ENCODE results near the gene RDH12. TPM values are rescaled to one million over a fixed set of nuclear protein-coding genes. Genes with fewer than 3 reads are reported as not detected.

RDH12 gene
- total RNA-seq, 2 experiments from 2014 or later, result not detected

DNA sequence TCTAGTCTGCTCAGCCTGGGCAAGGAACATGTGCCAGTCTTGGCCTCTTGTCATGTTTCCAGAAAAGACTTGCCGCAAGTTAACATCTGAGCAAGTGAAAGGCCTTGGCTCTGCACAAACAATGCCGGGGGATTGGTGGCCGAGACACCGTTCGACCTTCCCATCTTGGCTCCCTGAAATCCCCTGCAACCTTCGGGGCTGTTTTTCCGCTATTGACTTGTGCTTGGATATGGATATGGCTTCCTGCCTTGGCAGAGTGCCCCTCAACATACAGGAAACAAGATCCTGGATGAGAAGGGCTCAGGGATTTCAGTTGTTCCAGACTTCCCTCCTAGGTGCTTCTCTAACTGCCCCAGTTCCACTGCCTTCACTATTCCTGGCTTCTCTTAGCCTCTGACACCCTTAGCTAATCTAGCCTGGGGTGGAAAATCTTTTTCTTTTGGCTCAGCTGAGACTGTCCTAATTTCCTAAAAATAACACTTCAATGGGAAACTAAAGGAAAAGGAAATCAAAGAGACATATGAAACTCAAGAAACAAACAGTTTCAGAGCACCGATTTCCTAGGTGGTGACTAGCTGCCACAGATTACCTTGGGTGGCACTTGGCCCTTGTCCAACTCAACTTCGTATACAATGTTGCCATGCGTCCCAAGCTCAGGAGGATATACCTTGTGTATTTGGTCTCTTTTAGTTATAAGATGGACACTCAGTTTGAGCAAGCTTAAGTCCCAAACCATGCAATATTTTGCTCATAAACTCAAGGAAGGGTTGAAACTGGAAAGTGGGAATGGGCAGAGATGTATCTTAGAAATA is 33.9 kb downstream of the RDH12 start:
- Histone ChIP-seq H3K4me1 (ENCODE audit: insufficient read depth, low read length, poor library complexity, severe bottlenecking) (no peaks in the 10 kb centered on the region), H3K27ac (ENCODE audit: low read depth, low read length, poor library complexity, severe bottlenecking) (no peak overlapping the region), H3K9me3 (ENCODE audit: low read length) (no peaks in the 10 kb centered on the region), H3K79me2 (ENCODE audit: insufficient read depth, low read depth, low read length) (no peaks in the 10 kb centered on the region), H2AFZ (ENCODE audit: low read length) (no peak overlapping the region), H3K9me2 (ENCODE audit: insufficient read depth, low read length) (no peaks in the 10 kb centered on the region), H3K4me2 (ENCODE audit: low read length) (no peak overlapping the region), H4K20me1 (ENCODE audit: insufficient read depth, low read length) (no peaks in the 10 kb centered on the region), H3K4me3 (ENCODE audit: low read depth, low read length, poor library complexity, severe bottlenecking) (no peak overlapping the region), H3K36me3 (ENCODE audit: insufficient read depth, low read length) (no peaks in the 10 kb centered on the region)
- no peak for TF ChIP-seq EZH2phosphoT487 (IDR thresholded peaks at IDR 0.05; ENCODE audit: borderline replicate concordance, low read depth, low read length)
- no peak for TF ChIP-seq CTCF (conservative IDR thresholded peaks at IDR 0.05; ENCODE audit: low read length)
- DNase-seq (ENCODE audit: low spot score), result no peak
- CTCF ChIA-PET (ENCODE audit: unreplicated experiment), result no interaction called here
- no TSS peak for BruUV-seq (replicated peaks)
- intact Hi-C loops (cut with micrococcal nuclease; ENCODE audit: unreplicated experiment), result no loop called here
- POLR2A ChIA-PET, result interaction anchor here (0.6 to 1.0 kb wide), 2 partner anchors 11 kb away, joined by 3 to 6 read pairs; no protein-coding TSS in a partner anchor

- no TSS peak for BruUV-seq (replicated peaks)
- Histone ChIP-seq H3K4me1 (ENCODE audit: insufficient read depth, low read length, poor library complexity, severe bottlenecking) (no peaks in the 10 kb centered on the region), H3K79me2 (ENCODE audit: insufficient read depth, low read depth, low read length) (no peaks in the 10 kb centered on the region), H3K27ac (ENCODE audit: low read depth, low read length, poor library complexity, severe bottlenecking) (no peak overlapping the region), H3K9me2 (ENCODE audit: insufficient read depth, low read length) (no peaks in the 10 kb centered on the region), H3K36me3 (ENCODE audit: insufficient read depth, low read length) (no peaks in the 10 kb centered on the region), H3K4me2 (ENCODE audit: low read length) (no peak overlapping the region), H4K20me1 (ENCODE audit: insufficient read depth, low read length) (no peaks in the 10 kb centered on the region), H3K9me3 (ENCODE audit: low read length) (no peaks in the 10 kb centered on the region), H2AFZ (ENCODE audit: low read length) (no peak overlapping the region), H3K4me3 (ENCODE audit: low read depth, low read length, poor library complexity, severe bottlenecking) (no peak overlapping the region)
- ChIA-PET POLR2A (no interaction called here), CTCF (ENCODE audit: unreplicated experiment) (no interaction called here)
- TF ChIP-seq CTCF (conservative IDR thresholded peaks at IDR 0.05; ENCODE audit: low read length) (no peak), EZH2phosphoT487 (IDR thresholded peaks at IDR 0.05; ENCODE audit: borderline replicate concordance, low read depth, low read length) (no peak)
- DNase-seq (ENCODE audit: low spot score), result no peak
- intact Hi-C loops (cut with micrococcal nuclease; ENCODE audit: unreplicated experiment), result no loop called here
Measured at GRCh38 chr14:67736771-67737170, 35.1 kb downstream of the RDH12 start.

GRCh38 chr14:67738740-67739504 is 37.2 kb downstream of the RDH12 start:
- no TSS peak for BruUV-seq (replicated peaks)
- Histone ChIP-seq H3K9me3 (ENCODE audit: low read length) (no peaks in the 10 kb centered on the region), H3K27ac (ENCODE audit: low read depth, low read length, poor library complexity, severe bottlenecking) (no peak overlapping the region), H3K36me3 (ENCODE audit: insufficient read depth, low read length) (no peaks in the 10 kb centered on the region), H3K9me2 (ENCODE audit: insufficient read depth, low read length) (no peaks in the 10 kb centered on the region), H3K4me3 (ENCODE audit: low read depth, low read length, poor library complexity, severe bottlenecking) (no peak overlapping the region), H3K4me1 (ENCODE audit: insufficient read depth, low read length, poor library complexity, severe bottlenecking) (no peaks in the 10 kb centered on the region), H3K79me2 (ENCODE audit: insufficient read depth, low read depth, low read length) (no peaks in the 10 kb centered on the region), H3K4me2 (ENCODE audit: low read length) (no peak overlapping the region), H2AFZ (ENCODE audit: low read length) (no peak overlapping the region), H4K20me1 (ENCODE audit: insufficient read depth, low read length) (no peaks in the 10 kb centered on the region)
- POLR2A ChIA-PET, result no interaction called here
- TF ChIP-seq EZH2phosphoT487 (IDR thresholded peaks at IDR 0.05; ENCODE audit: borderline replicate concordance, low read depth, low read length) (no peak), CTCF (conservative IDR thresholded peaks at IDR 0.05; ENCODE audit: low read length) (no peak)
- CTCF ChIA-PET (ENCODE audit: unreplicated experiment), result no interaction called here
- intact Hi-C loops (cut with micrococcal nuclease; ENCODE audit: unreplicated experiment), result no loop called here
- DNase-seq (ENCODE audit: low spot score), result no peak
